ENCODE results near the gene AGFG2.
A peak's percentile ranks its signal among the peaks of the same experiment; 100 is the strongest.
"Not testable (repeated sequence)": the region's sequence is repeated elsewhere in the genome, so short reads cannot be mapped to it uniquely, and the experiment has no call there.

AGFG2 gene

GRCh38 chr7:100538654-100539435 is at the start of gene AGFG2:
TSS of gene AGFG2 (plus strand) at chr7:100539203. CDS start at chr7:100539347, 144 bp downstream.
- DNase-seq = peak; percentile 100

- peak; percentile 98 for DNase-seq
These were observed 49.2 kb upstream of the AGFG2 start for GRCh38 chr7:100489824-100490223.

- DNase-seq = peak in 1 of 2 experiments; percentile 62
These were observed 48.4 kb upstream of the AGFG2 start for GRCh38 chr7:100490483-100491191.

GRCh38 chr7:100491192-100491578 is 47.8 kb upstream of the AGFG2 start:
- DNase-seq = no peak

GRCh38 chr7:100492738-100493475 is 46.1 kb upstream of the AGFG2 start:
- DNase-seq = no peak

GRCh38 chr7:100493476-100494264 is 45.3 kb upstream of the AGFG2 start:
- DNase-seq = no peak

GRCh38 chr7:100496509-100496908 is 42.5 kb upstream of the AGFG2 start:
- DNase-seq = no peak

- not testable (repeated sequence) for DNase-seq
These were observed 38.3 kb upstream of the AGFG2 start for GRCh38 chr7:100500743-100501142.

GRCh38 chr7:100504031-100504430 is 35.0 kb upstream of the AGFG2 start:
- not testable (repeated sequence) for DNase-seq

- DNase-seq = no peak
These were observed 34.0 kb upstream of the AGFG2 start for GRCh38 chr7:100504887-100505611.

GRCh38 chr7:100506356-100506923 is 32.6 kb upstream of the AGFG2 start:
- DNase-seq = no peak

GRCh38 chr7:100509231-100509630 is 29.8 kb upstream of the AGFG2 start:
- peak in 1 of 2 experiments; percentile 32 for DNase-seq

- DNase-seq = no peak
These were observed 28.4 kb upstream of the AGFG2 start for GRCh38 chr7:100510437-100511239.

- no peak for DNase-seq
These were observed 25.7 kb upstream of the AGFG2 start for GRCh38 chr7:100513212-100513810.

- no peak for DNase-seq
These were observed 23.9 kb upstream of the AGFG2 start for GRCh38 chr7:100515072-100515532.

- no peak for DNase-seq
These were observed 22.7 kb upstream of the AGFG2 start for GRCh38 chr7:100516135-100516812.

GRCh38 chr7:100517305-100517704 is 21.7 kb upstream of the AGFG2 start:
- DNase-seq = no peak

- no peak for DNase-seq
These were observed 19.4 kb upstream of the AGFG2 start for GRCh38 chr7:100519580-100519979.

GRCh38 chr7:100520138-100520537 is 18.9 kb upstream of the AGFG2 start:
- no peak for DNase-seq

GRCh38 chr7:100521076-100521475 is 17.9 kb upstream of the AGFG2 start:
- no peak for DNase-seq
